Left ventricle myocardium inferior (tissue), 1 donor: ENCODE measurements around the gene TACR1. TPM values are rescaled to one million over a fixed set of nuclear protein-coding genes. Genes with fewer than 3 reads are reported as not detected.

Experiments
- DNase-seq: peaks from one replicate; pipeline ENCODE4 v3.0.0-alpha.2; 2020
- H3K27ac ChIP-seq: fragments of 200-600 bp; replicated peaks from 2 replicates; pipeline ENCODE4 v1.8.0; 2021
- H3K27me3 ChIP-seq: fragments of 200-600 bp; 2 replicates; pipeline ENCODE4 v1.8.0; 2021; ENCODE audit warnings: low read depth
- H3K36me3 ChIP-seq: fragments of 200-600 bp; 2 replicates; pipeline ENCODE4 v1.8.0; 2021
- H3K4me1 ChIP-seq: fragments of 200-600 bp; 2 replicates; pipeline ENCODE4 v1.8.0; 2021
- H3K4me3 ChIP-seq: fragments of 200-600 bp; 2 replicates; pipeline ENCODE4 v1.8.0; 2021; ENCODE audit warnings: mild to moderate bottlenecking, moderate library complexity
- H3K9me3 ChIP-seq: fragments of 200-600 bp; replicated peaks from 2 replicates; pipeline ENCODE4 v1.8.0; 2021
- intact Hi-C: fragments of 100-400 bp; cut with micrococcal nuclease; formaldehyde crosslinking; loops from one replicate; pipeline ENCODE4 v1.11.0; 2022
- total RNA-seq: library from RNA; stranded (reverse); fragmentation: NEBNext Ultra II Directional; extraction: Animal tissue kit (Norgen Biotek cat#: 25700); gene quantifications from one replicate; pipeline ENCODE4 v1.2.1, GENCODE V29; 2021
- TF ChIP-seq, protein P1 (sequence below): fragments of 200-600 bp; IDR thresholded peaks from 2 replicates; pipeline ENCODE4 v1.8.0; 2021; ENCODE audit warnings: antibody characterized with exemption, mild to moderate bottlenecking, borderline replicate concordance
- donor health status: DM: no; HTN: yes; CAD: no; lungs with severe emphysema.

The TACR1 gene
- total RNA-seq, 1 donor from 2014 or later, result 0.22 TPM

DNA sequence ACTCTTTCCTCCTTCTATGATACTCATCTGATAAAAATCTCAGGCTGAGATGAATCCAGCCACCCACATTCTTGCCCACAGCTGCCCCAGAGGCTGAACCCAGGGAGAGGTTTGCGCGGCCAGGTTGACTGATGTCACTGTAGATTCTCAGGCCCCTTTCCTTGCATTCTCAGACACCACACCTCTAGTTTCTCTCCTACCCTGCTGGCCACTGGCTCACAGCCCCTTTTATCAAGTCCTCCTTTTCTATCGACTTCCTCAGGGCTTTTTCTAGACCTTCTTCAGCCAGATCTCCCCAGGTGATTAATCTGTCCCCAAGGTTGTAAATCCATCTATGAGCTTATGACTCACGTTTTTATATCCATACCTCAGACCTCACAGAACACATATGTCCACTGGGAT is 99.8 kb downstream of the TACR1 start:
- Histone ChIP-seq H3K36me3 (no peaks in the 10 kb centered on the region), H3K4me3 (no peak overlapping the region), H3K4me1 (no peaks in the 10 kb centered on the region), H3K27ac (no peak overlapping the region), H3K9me3 (peaks cover 12% of the 10 kb centered on the region), H3K27me3 (no peaks in the 10 kb centered on the region)
- TF ChIP-seq, protein P1, sequence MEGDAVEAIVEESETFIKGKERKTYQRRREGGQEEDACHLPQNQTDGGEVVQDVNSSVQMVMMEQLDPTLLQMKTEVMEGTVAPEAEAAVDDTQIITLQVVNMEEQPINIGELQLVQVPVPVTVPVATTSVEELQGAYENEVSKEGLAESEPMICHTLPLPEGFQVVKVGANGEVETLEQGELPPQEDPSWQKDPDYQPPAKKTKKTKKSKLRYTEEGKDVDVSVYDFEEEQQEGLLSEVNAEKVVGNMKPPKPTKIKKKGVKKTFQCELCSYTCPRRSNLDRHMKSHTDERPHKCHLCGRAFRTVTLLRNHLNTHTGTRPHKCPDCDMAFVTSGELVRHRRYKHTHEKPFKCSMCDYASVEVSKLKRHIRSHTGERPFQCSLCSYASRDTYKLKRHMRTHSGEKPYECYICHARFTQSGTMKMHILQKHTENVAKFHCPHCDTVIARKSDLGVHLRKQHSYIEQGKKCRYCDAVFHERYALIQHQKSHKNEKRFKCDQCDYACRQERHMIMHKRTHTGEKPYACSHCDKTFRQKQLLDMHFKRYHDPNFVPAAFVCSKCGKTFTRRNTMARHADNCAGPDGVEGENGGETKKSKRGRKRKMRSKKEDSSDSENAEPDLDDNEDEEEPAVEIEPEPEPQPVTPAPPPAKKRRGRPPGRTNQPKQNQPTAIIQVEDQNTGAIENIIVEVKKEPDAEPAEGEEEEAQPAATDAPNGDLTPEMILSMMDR, result no peak
- no peak for DNase-seq
- intact Hi-C loops, result no loop called here

DNA sequence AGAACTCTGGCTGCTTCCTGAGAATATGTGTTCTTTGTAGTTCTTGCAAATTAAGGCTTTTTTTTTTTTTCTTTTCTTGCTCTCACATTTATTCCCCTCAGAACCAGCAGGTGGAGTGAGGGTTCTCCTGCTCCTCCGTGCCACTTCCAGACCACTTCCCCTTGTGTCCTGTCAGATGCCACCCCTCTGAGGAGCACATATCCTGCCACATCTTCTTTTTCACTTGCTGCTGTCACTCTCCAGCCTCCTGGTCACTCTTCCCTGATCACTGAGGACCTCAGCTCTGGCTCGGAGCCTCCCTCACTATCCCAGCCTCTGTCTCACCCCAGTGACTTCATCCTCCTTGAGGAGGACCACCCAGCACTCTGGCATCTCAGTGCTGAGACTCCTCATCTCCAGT is 100.5 kb downstream of the TACR1 start:
- no peak for DNase-seq
- H3K4me1 ChIP-seq, result no peaks in the 10 kb centered on the region
- H3K36me3 ChIP-seq, result no peaks in the 10 kb centered on the region
- peaks cover 6% of the 10 kb centered on the region for H3K9me3 ChIP-seq
- H3K27ac ChIP-seq, result no peak overlapping the region
- H3K4me3 ChIP-seq, result no peak overlapping the region
- intact Hi-C loops, result no loop called here
- no peaks in the 10 kb centered on the region for H3K27me3 ChIP-seq
- TF ChIP-seq, protein P1, result peak; percentile 35

DNA sequence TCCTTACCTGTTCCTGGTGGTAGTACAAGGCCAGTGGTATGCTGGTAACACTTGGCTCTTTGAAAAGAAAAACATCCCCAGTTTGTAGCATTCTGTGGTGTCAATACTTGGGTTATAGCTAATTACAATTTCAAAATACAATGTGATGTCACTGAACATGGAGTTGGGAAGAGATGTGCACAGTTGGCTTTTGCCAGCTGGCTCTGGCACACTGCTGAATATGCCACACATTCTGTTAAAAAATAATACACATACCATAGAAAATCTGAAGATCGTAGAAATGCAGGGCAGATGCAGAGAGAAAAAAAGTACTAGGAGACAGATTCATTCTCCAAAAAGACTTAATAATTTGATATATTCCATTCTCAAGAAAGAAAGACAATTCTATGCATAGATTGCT is 101.5 kb downstream of the TACR1 start:
- DNase-seq, result no peak
- Histone ChIP-seq H3K4me3 (no peak overlapping the region), H3K9me3 (peaks cover 6% of the 10 kb centered on the region), H3K27me3 (no peaks in the 10 kb centered on the region), H3K36me3 (no peaks in the 10 kb centered on the region), H3K27ac (no peak overlapping the region), H3K4me1 (no peaks in the 10 kb centered on the region)
- TF ChIP-seq, protein P1, result no peak
- intact Hi-C loops, result no loop called here

DNA sequence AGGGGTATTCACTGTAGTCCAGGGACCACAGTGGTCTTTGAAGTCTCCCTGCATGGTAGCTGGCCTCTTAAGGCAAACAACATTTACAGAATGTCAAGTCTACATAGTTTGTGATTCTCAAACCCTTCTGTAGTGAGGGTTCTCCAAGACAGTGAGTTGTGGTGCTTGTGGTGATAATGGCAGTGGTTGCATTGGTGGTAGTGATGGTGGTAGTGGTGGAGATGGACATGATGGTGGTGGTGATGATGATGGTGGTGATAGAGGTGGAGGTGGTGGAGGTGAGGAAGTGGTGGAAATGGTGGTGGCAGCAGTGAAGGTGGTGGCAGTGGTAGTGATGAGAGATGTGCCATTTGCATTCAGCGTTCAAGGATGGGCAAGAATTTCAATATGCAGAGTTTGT is 104.9 kb downstream of the TACR1 start:
- Histone ChIP-seq H3K36me3 (no peaks in the 10 kb centered on the region), H3K4me1 (no peaks in the 10 kb centered on the region), H3K9me3 (no peaks in the 10 kb centered on the region), H3K27ac (no peak overlapping the region), H3K4me3 (no peak overlapping the region), H3K27me3 (no peaks in the 10 kb centered on the region)
- TF ChIP-seq, protein P1, result no peak
- no peak for DNase-seq
- intact Hi-C loops, result no loop called here

DNA sequence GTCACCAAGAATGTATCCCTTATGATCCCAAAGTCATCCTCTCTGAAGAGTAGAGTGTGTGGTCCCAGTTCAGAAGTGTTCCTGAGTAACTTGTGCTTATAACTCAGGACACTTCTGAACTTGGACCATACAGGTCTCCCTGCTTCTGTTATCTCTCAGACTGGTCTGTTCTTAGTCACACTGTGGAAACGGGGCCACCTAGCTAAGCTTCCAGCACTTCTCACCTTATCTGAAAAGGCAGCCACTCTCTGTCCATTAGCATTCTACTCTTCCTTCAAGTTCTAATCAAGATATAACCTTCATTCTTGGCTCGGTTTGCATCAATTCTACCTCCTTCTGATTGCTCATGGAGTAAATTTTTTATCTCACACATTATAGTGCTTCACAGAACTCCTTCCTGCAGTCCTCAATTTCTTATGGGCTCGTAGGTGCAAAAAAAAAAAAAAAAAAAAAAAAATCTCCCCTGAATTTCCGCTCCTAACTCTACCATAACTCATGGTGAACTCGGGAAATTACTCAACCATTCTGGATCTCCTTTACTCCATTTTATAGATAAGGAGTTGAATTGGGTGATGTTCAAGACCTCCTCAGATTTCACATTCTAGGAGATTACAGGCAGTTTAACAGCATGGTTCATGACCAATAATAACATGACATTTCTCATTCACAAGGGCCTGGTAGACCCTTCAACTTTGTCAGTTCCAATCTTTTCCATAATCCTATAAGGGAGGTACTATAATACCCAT is 108.4 kb downstream of the TACR1 start:
- Histone ChIP-seq H3K9me3 (no peaks in the 10 kb centered on the region), H3K4me3 (no peak overlapping the region), H3K27ac (no peak overlapping the region), H3K27me3 (no peaks in the 10 kb centered on the region), H3K4me1 (no peaks in the 10 kb centered on the region), H3K36me3 (no peaks in the 10 kb centered on the region)
- no peak for DNase-seq
- intact Hi-C loops, result no loop called here
- TF ChIP-seq, protein P1, result no peak
